Coronary artery (tissue), 2 donors: ENCODE results near the gene MYH13.

Experiments used
- DNase-seq: peaks from one replicate; pipeline ENCODE4 v3.0.0-alpha.2; 2017; ENCODE audit warnings: low spot score
- H3K27ac ChIP-seq, 2 donors: fragments of 200-600 bp; sonication (generic); one replicate each; pipeline ENCODE4 v1.5.1; 2016 to 2019
- H3K4me3 ChIP-seq: fragments of 200-600 bp; sonication (generic); 2 replicates; pipeline ENCODE4 v1.5.1; 2016; ENCODE audit warnings: mild to moderate bottlenecking, moderate library complexity
- TF ChIP-seq, protein P1 (sequence below): fragments of 200-600 bp; sonication (generic); IDR thresholded peaks from one replicate; pipeline ENCODE4 v1.5.1; 2019; ENCODE audit warnings: antibody characterized with exemption

MYH13 gene

DNA sequence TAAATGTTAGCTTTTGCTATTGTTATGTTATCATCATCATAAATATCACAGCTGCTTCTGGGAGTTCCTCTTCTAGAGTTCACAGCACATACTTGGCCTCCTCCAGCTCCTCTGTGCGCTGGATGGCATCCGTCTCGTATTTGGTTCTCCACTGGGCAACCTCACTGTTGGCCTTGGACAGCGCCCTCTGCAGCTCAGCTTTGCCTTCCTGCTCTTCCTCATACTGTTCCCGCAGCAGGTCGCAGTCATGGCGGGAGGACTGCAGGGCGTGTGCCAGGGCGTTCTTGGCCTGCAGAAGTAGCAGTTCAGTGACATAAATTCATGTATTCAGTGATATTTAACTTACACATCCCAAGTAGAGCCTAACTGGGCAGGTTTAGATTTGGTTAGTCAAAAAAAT is 25.5 kb upstream of the MYH13 start:
- no peak overlapping the region for H3K4me3 ChIP-seq
- no peak for DNase-seq
- TF ChIP-seq, protein P1, sequence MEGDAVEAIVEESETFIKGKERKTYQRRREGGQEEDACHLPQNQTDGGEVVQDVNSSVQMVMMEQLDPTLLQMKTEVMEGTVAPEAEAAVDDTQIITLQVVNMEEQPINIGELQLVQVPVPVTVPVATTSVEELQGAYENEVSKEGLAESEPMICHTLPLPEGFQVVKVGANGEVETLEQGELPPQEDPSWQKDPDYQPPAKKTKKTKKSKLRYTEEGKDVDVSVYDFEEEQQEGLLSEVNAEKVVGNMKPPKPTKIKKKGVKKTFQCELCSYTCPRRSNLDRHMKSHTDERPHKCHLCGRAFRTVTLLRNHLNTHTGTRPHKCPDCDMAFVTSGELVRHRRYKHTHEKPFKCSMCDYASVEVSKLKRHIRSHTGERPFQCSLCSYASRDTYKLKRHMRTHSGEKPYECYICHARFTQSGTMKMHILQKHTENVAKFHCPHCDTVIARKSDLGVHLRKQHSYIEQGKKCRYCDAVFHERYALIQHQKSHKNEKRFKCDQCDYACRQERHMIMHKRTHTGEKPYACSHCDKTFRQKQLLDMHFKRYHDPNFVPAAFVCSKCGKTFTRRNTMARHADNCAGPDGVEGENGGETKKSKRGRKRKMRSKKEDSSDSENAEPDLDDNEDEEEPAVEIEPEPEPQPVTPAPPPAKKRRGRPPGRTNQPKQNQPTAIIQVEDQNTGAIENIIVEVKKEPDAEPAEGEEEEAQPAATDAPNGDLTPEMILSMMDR = no peak
- no peak overlapping the region for H3K27ac ChIP-seq

DNA sequence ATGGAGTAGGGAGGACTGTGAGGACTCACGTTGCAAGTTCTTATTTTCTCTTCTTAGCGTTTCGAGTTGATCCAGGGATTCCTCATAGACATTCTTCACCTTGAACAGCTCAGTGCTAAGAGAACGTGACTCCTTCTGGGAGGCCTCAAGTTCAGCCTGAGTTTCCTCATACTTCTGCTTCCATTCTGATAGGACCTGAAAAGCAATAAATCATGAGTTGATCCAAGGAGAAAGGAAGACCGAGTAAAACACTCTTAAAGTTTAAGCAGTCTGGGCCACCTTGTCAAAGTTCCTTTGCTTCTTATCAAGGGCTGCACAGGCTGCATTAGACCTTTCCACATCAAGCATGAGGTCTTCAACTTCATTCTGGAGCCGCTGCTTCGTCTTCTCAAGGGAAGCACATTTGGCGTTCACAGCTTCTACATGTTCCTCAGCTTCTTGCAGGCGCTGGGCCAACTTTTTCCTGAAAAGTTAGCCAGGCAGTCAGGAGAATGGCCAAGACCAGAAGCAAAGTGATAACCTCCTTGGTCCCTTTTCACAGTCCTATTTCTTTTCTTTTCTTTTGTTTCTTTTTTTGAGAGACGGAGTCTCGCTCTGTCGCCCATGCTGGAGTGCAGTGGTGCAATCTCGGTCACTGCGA is 23.8 kb upstream of the MYH13 start:
- TF ChIP-seq, protein P1 = no peak
- no peak overlapping the region for H3K27ac ChIP-seq
- no peak for DNase-seq
- H3K4me3 ChIP-seq = no peak overlapping the region

DNA sequence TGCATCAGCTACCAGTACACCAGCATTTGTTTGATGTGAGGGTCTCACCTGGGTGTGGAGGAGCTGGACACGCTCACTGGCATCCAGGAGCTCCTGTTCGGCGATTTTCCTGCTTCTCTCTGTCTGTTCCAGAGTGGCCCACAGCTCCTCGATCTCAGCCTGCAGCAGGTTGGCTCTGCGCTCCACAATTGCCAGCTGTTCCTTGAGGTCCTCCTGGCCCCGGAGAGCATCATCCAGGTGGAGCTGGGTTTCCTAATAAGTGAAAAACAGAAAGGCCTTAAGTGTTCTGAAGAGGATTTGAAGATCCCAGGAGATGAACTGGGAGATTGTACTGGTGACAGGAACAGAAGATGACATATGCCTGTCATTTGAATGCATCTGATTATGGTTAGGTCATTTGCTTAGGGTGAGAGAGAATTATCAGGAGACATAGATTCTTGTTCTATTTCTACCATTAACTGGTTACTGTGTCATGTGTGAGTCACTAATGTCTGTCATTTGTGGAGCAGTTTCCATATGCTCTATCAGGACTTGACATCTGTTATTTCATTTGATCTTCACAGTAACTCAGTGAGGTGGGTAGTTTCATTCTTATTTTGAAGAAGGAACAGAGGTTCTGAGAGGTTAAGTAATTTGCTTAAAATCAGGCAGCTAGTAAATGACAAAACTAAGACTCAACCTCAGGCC is 21.5 kb upstream of the MYH13 start:
- TF ChIP-seq, protein P1 = no peak
- H3K4me3 ChIP-seq = no peak overlapping the region

DNA sequence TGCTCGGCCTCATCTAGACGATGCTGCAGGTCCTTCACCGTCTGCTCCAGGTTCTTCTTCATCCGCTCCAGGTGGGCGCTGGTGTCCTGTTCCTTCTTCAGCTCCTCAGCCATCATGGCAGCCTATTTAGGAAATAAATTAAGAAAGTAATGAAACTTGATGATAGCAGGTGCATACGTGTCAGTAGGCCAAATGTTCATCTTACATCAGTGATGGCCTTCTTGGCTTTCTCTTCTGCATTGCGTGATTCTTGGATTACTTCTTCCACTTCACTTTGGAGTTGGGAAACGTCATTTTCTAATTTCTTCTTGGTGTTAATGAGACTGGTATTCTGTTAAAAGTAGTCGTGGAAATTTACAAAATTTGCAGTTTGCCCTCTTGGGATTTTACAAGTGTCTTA is 20.1 kb upstream of the MYH13 start:
- Histone ChIP-seq H3K27ac (no peak overlapping the region), H3K4me3 (no peak overlapping the region)
- DNase-seq = no peak
- TF ChIP-seq, protein P1 = no peak

More for the DNA sequence above, 21.5 kb upstream of the MYH13 start:
- no peak for DNase-seq
- no peak overlapping the region for H3K27ac ChIP-seq

DNA sequence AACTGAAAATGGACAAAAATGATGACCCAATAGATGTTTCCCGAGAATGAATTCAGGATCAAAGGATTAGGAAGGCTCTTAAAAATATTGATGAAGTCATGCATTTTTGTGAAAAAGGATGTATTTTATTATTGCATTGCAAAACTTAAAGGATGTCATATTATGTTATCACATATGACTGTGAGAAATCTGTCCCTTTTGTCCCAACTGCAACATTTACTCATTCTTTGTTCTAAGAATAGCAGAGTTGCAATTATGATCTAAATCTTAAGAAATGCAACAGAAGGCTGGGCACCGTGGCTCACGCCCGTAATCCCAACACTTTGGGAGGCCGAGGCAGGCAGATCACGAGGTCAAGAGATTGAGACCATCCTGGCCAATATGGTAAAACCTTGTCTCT is 13.1 kb upstream of the MYH13 start:
- DNase-seq = no peak
- TF ChIP-seq, protein P1 = no peak
- no peak overlapping the region for H3K4me3 ChIP-seq
- H3K27ac ChIP-seq = no peak overlapping the region

DNA sequence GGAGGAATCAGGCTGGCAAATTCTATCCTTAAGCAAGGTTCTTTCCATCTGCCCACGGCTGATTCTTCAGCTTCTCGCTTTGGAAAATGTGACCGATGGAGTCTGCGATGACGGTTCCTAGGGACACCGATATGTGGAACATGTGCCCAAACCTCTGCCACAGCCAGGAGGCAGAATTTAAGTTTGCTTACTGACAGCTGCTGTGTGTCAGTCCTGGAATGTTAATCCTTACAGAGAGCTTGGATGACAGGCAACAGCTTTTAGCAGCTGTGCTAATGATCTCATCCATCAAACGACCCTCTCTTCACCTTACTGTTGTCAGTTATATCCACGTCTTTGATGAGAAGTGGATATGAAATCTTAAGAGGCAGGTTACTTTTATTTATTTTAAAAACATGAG is 11.4 kb upstream of the MYH13 start:
- Histone ChIP-seq H3K27ac (no peak overlapping the region), H3K4me3 (no peak overlapping the region)
- TF ChIP-seq, protein P1 = no peak
- DNase-seq = no peak
